Esophagus squamous epithelium (tissue), 5 donors: ENCODE results near the gene CNOT4. TPM values are rescaled to one million over a fixed set of nuclear protein-coding genes. Genes with fewer than 3 reads are reported as not detected.

Experiments used
- DNase-seq: peaks from one replicate; lab custom pipeline; 2025; lab: John Stamatoyannopoulos, UW
- H3K27ac ChIP-seq, 4 donors: fragments of 200-600 bp; sonication (generic); one replicate each; pipeline ENCODE4 v1.5.1; 2016 to 2019; ENCODE audit warnings: mild to moderate bottlenecking in 1 of 4
- H3K27me3 ChIP-seq, 4 donors: fragments of 200-600 bp; sonication (generic); 1 replicate in 3 of 4; 2 replicates in 1 of 4; pipeline versions ENCODE4 v1.5.1 to v1.6.0; 2017 to 2021; ENCODE audit warnings: antibody characterized with exemption in 1 of 4
- H3K36me3 ChIP-seq, 3 donors: fragments of 200-600 bp; sonication (generic); one replicate each; pipeline ENCODE4 v1.5.1; 2016 to 2019
- H3K4me1 ChIP-seq, 3 donors: fragments of 200-600 bp; sonication (generic); one replicate each; pipeline ENCODE4 v1.5.1; 2017 to 2019
- H3K4me3 ChIP-seq, 4 donors: fragments of 200-600 bp; sonication (generic); 1 replicate in 3 of 4; 2 replicates in 1 of 4; pipeline ENCODE4 v1.5.1; 2016 to 2019; ENCODE audit warnings: mild to moderate bottlenecking in 2 of 4, moderate library complexity in 1 of 4
- H3K9me3 ChIP-seq, 3 donors: fragments of 200-600 bp; sonication (generic); one replicate each; pipeline ENCODE4 v1.5.1; 2016 to 2019
- CTCF ChIP-seq, 6 experiments: fragments of 450-650 bp in 4 of 6; fragments of 200-600 bp in 2 of 6; sonication (generic) in 2 of 6; IDR thresholded peaks; one replicate each; pipeline ENCODE4 v1.5.1; 2016 to 2019; ENCODE audit warnings: antibody characterized with exemption in 6 of 6, mild to moderate bottlenecking in 4 of 6, moderate library complexity in 4 of 6
- POLR2A ChIP-seq, 4 donors: fragments of 450-650 bp; IDR thresholded peaks; one replicate each; pipeline ENCODE4 v1.6.1; 2017; ENCODE audit warnings: antibody characterized with exemption in 4 of 4, mild to moderate bottlenecking in 4 of 4, moderate library complexity in 3 of 4
- WGBS, 2 donors: methylation state at CpG; one replicate each; pipeline ENCODE4 v1.1.5; 2018; 5-methylcytosine and 5-hydroxymethylcytosine counted together
- intact Hi-C: fragments of 100-400 bp; cut with DNase I; formaldehyde crosslinking; loops from one replicate; pipeline ENCODE4 v1.15.0; 2022
- total RNA-seq, 4 donors: library from RNA; depleted of rRNA; stranded (reverse); fragments of >200 nt; gene quantifications; one replicate each; pipeline ENCODE4 v1.1.0, GENCODE V29; 2016
- donor health status: DM: yes; HTN: yes; CAD: no.

CNOT4 gene
- total RNA-seq, 4 donors from 2014 or later = 7.3 to 20.0 (median 14.0) TPM

GRCh38 chr7:135375908-135376699, 133.8 kb downstream of the CNOT4 start:
- Histone ChIP-seq H3K4me1 (no peaks in the 10 kb centered on the region), H3K36me3 (peaks cover 0 to 7% (median 0%) of the 10 kb centered on the region in 3 donors), H3K27ac (no peak overlapping the region), H3K9me3 (no peaks in the 10 kb centered on the region), H3K27me3 (no peaks in the 10 kb centered on the region), H3K4me3 (no peak overlapping the region)
- intact Hi-C loops = no loop called here
- no peak for DNase-seq
- 91% methylated on average over 5 of the region's 5 CpGs for whole genome bisulfite sequencing, 2 donors
- no peak for TF ChIP-seq POLR2A (IDR thresholded peaks at IDR 0.05)
- TF ChIP-seq CTCF (IDR thresholded peaks at IDR 0.05) = no peak

- no peak overlapping the region for H3K4me3 ChIP-seq
- no peak overlapping the region for H3K27ac ChIP-seq
- no peaks in the 10 kb centered on the region for H3K9me3 ChIP-seq
- H3K27me3 ChIP-seq = no peaks in the 10 kb centered on the region
- no peak for DNase-seq
- H3K4me1 ChIP-seq = no peaks in the 10 kb centered on the region
- 83 to 96% methylated on average over 3 of the region's 3 CpGs for WGBS, 2 donors
- intact Hi-C loops = no loop called here
- no peak for TF ChIP-seq POLR2A (IDR thresholded peaks at IDR 0.05)
- no peak for TF ChIP-seq CTCF (IDR thresholded peaks at IDR 0.05)
- peaks cover 0 to 7% (median 0%) of the 10 kb centered on the region in 3 donors for H3K36me3 ChIP-seq
These were observed 135.2 kb downstream of the CNOT4 start for GRCh38 chr7:135374736-135375135.

- H3K27ac ChIP-seq = no peak overlapping the region
- H3K27me3 ChIP-seq = no peaks in the 10 kb centered on the region
- 86 to 94% methylated on average over 8 to 10 of the region's 10 CpGs for WGBS, 2 donors
- H3K4me1 ChIP-seq = peaks cover 0 to 10% (median 0%) of the 10 kb centered on the region in 3 donors
- no peaks in the 10 kb centered on the region for H3K9me3 ChIP-seq
- H3K36me3 ChIP-seq = no peaks in the 10 kb centered on the region
- DNase-seq = no peak
- H3K4me3 ChIP-seq = no peak overlapping the region
- no peak for TF ChIP-seq POLR2A (IDR thresholded peaks at IDR 0.05)
- no peak for TF ChIP-seq CTCF (IDR thresholded peaks at IDR 0.05)
- intact Hi-C loops = no loop called here
These were observed 137.7 kb downstream of the CNOT4 start for GRCh38 chr7:135372222-135372621.

- Histone ChIP-seq H3K4me3 (no peak overlapping the region), H3K36me3 (no peaks in the 10 kb centered on the region), H3K27ac (no peak overlapping the region), H3K9me3 (no peaks in the 10 kb centered on the region), H3K4me1 (peaks cover 0 to 10% (median 0%) of the 10 kb centered on the region in 3 donors), H3K27me3 (no peaks in the 10 kb centered on the region)
- DNase-seq = no peak
- TF ChIP-seq POLR2A (IDR thresholded peaks at IDR 0.05) (no peak), CTCF (IDR thresholded peaks at IDR 0.05) (no peak)
- WGBS, 2 donors = 60 to 73% methylated on average over 1 of the region's 1 CpG
- intact Hi-C loops = no loop called here
These were observed 139.2 kb downstream of the CNOT4 start for GRCh38 chr7:135370656-135371055.

GRCh38 chr7:135369405-135369804, 140.5 kb downstream of the CNOT4 start:
- TF ChIP-seq POLR2A (IDR thresholded peaks at IDR 0.05) = no peak
- TF ChIP-seq CTCF (IDR thresholded peaks at IDR 0.05) = no peak
- DNase-seq = no peak
- H3K27ac ChIP-seq = no peak overlapping the region
- no peak overlapping the region for H3K4me3 ChIP-seq
- H3K9me3 ChIP-seq = no peaks in the 10 kb centered on the region
- no peaks in the 10 kb centered on the region for H3K27me3 ChIP-seq
- H3K36me3 ChIP-seq = no peaks in the 10 kb centered on the region
- peaks cover 0 to 10% (median 0%) of the 10 kb centered on the region in 3 donors for H3K4me1 ChIP-seq
- intact Hi-C loops = no loop called here
